Measurements from ENCODE around the gene FGF11.
A peak's percentile ranks its signal among the peaks of the same experiment; 100 is the strongest.
"Not testable (repeated sequence)": the region's sequence is repeated elsewhere in the genome, so short reads cannot be mapped to it uniquely, and the experiment has no call there.

FGF11 gene

GRCh38 chr17:7462474-7463371, 23.4 kb downstream of the FGF11 start:
- DNase-seq (ENCODE audit: low read depth in 2 of 2): no peak

GRCh38 chr17:7463372-7463846, 24.1 kb downstream of the FGF11 start:
- DNase-seq (ENCODE audit: low read depth in 2 of 2): no peak

- DNase-seq (ENCODE audit: low read depth in 2 of 2): no peak
Measured at GRCh38 chr17:7464081-7464480, 24.8 kb downstream of the FGF11 start.

GRCh38 chr17:7465597-7466275, 26.4 kb downstream of the FGF11 start:
- DNase-seq (ENCODE audit: low read depth in 2 of 2): no peak

- no peak for DNase-seq (ENCODE audit: low read depth in 2 of 2)
Measured at GRCh38 chr17:7466318-7466638, 27.0 kb downstream of the FGF11 start.

- no peak for DNase-seq (ENCODE audit: low read depth in 2 of 2)
Measured at GRCh38 chr17:7466639-7467341, 27.5 kb downstream of the FGF11 start.

GRCh38 chr17:7467498-7467897, 28.2 kb downstream of the FGF11 start:
- no peak for DNase-seq (ENCODE audit: low read depth in 2 of 2)

GRCh38 chr17:7468290-7468689, 29.0 kb downstream of the FGF11 start:
- DNase-seq (ENCODE audit: low read depth in 2 of 2): no peak

GRCh38 chr17:7468804-7469389, 29.6 kb downstream of the FGF11 start:
- DNase-seq (ENCODE audit: low read depth in 2 of 2): no peak

- DNase-seq (ENCODE audit: low read depth in 2 of 2): not testable (repeated sequence)
Measured at GRCh38 chr17:7469843-7470242, 30.5 kb downstream of the FGF11 start.

- DNase-seq (ENCODE audit: low read depth in 2 of 2): not testable (repeated sequence)
Measured at GRCh38 chr17:7470457-7470973, 31.2 kb downstream of the FGF11 start.

GRCh38 chr17:7471729-7472128, 32.4 kb downstream of the FGF11 start:
- DNase-seq (ENCODE audit: low read depth in 2 of 2): no peak

GRCh38 chr17:7474767-7475166, 35.5 kb downstream of the FGF11 start:
- not testable (repeated sequence) for DNase-seq (ENCODE audit: low read depth in 2 of 2)

- DNase-seq (ENCODE audit: low read depth in 2 of 2): no peak
Measured at GRCh38 chr17:7475764-7476422, 36.6 kb downstream of the FGF11 start.

GRCh38 chr17:7476494-7476893, 37.2 kb downstream of the FGF11 start:
- DNase-seq (ENCODE audit: low read depth in 2 of 2): no peak

- no peak for DNase-seq (ENCODE audit: low read depth in 2 of 2)
Measured at GRCh38 chr17:7476951-7477350, 37.6 kb downstream of the FGF11 start.

GRCh38 chr17:7477392-7478275, 38.3 kb downstream of the FGF11 start:
- DNase-seq (ENCODE audit: low read depth in 2 of 2): no peak

GRCh38 chr17:7478276-7479212, 39.2 kb downstream of the FGF11 start:
- DNase-seq (ENCODE audit: low read depth in 2 of 2): peak; percentile 42 to 48
